Endodermal cell (in vitro differentiated cells): ENCODE data around the gene LGI4. TPM values are rescaled to one million over a fixed set of nuclear protein-coding genes. Genes with fewer than 3 reads are reported as not detected.
A peak's percentile ranks its signal among the peaks of the same experiment; 100 is the strongest.

Experiments
- DNase-seq: peaks from one replicate; pipeline ENCODE4 v3.0.0-alpha.2; 2017
- H3K27ac ChIP-seq: 2 replicates; pipeline ENCODE4 v1.5.1; 2013; ENCODE audit warnings: mild to moderate bottlenecking, low read depth, low read length, moderate library complexity
- H3K27me3 ChIP-seq: 2 replicates; pipeline ENCODE4 v1.6.1; 2013; ENCODE audit warnings: mild to moderate bottlenecking, low read length, moderate library complexity; ENCODE audit not compliant: insufficient read depth, control insufficient read depth, poor library complexity, severe bottlenecking
- H3K36me3 ChIP-seq: 2 replicates; pipeline ENCODE4 v1.7.0; 2013; ENCODE audit warnings: mild to moderate bottlenecking, low read length, moderate library complexity; ENCODE audit not compliant: control insufficient read depth, insufficient read depth
- H3K4me1 ChIP-seq: one replicate; pipeline ENCODE4 v1.7.0; 2013; ENCODE audit warnings: low read length; ENCODE audit not compliant: control insufficient read depth, insufficient read depth
- H3K4me3 ChIP-seq: 2 replicates; pipeline ENCODE4 v1.5.1; 2013; ENCODE audit warnings: mild to moderate bottlenecking, low read length, moderate library complexity
- H3K9ac ChIP-seq: 2 replicates; pipeline ENCODE4 v1.6.1; 2013; ENCODE audit warnings: mild to moderate bottlenecking, low read length, moderate library complexity; ENCODE audit not compliant: poor library complexity, severe bottlenecking; ENCODE audit errors: extremely low read depth
- H3K9me3 ChIP-seq: 2 replicates; pipeline ENCODE4 v1.6.1; 2013; ENCODE audit warnings: mild to moderate bottlenecking, low read length, moderate library complexity; ENCODE audit not compliant: control insufficient read depth
- H3K27ac Mint-ChIP-seq: 2 replicates; pipeline ENCODE4 v1.8.0; 2020; ENCODE audit warnings: mixed read lengths
- H3K27me3 Mint-ChIP-seq: 2 replicates; pipeline ENCODE4 v1.8.0; 2021; ENCODE audit warnings: mild to moderate bottlenecking, mixed read lengths; ENCODE audit not compliant: insufficient read depth
- H3K36me3 Mint-ChIP-seq: 2 replicates; pipeline ENCODE4 v1.8.0; 2020; ENCODE audit warnings: low read depth, mixed read lengths
- H3K4me1 Mint-ChIP-seq: 2 replicates; pipeline ENCODE4 v1.8.0; 2020; ENCODE audit warnings: mixed read lengths
- H3K4me3 Mint-ChIP-seq: 2 replicates; pipeline ENCODE4 v1.8.0; 2020; ENCODE audit warnings: mild to moderate bottlenecking, moderate library complexity, mixed read lengths
- H3K9me3 Mint-ChIP-seq: 2 replicates; pipeline ENCODE4 v1.8.0; 2020; ENCODE audit warnings: mild to moderate bottlenecking, mixed read lengths
- CTCF ChIP-seq: fragments of 200-600 bp; sonication (generic); conservative IDR thresholded peaks from 2 replicates; pipeline ENCODE4 v1.5.0; 2021; ENCODE audit warnings: antibody characterized with exemption, mild to moderate bottlenecking
- WGBS, 2 experiments: methylation state at CpG; one replicate each; pipeline versions ENCODE4 v1.1.5 to v1.1.7; 2013; ENCODE audit warnings: missing lambda C conversion rate in 2 of 2, mixed read lengths in 1 of 2; ENCODE audit not compliant: insufficient coverage in 1 of 2, insufficient read length in 1 of 2; 5-methylcytosine and 5-hydroxymethylcytosine counted together
- total RNA-seq, 2 donors: library from RNA; stranded (reverse); fragmentation: NEBNext Ultra II Directional in 1 of 2; extraction: Animal tissue kit (Norgen Biotek cat#: 25700) in 1 of 2; gene quantifications; 2 replicates in 1 of 2; 3 replicates in 1 of 2; pipeline ENCODE4 v1.2.1, GENCODE V29; 2021

Gene LGI4
- total RNA-seq, 2 donors from 2014 or later: 0.27 to 0.37 TPM

- Mint-ChIP-seq H3K4me3 (no peak overlapping the region), H3K27ac (no peak overlapping the region), H3K27me3 (peaks cover 33% of the 10 kb centered on the region), H3K4me1 (peaks cover 6% of the 10 kb centered on the region), H3K9me3 (no peaks in the 10 kb centered on the region), H3K36me3 (no peaks in the 10 kb centered on the region)
- H3K36me3 ChIP-seq: no peaks in the 10 kb centered on the region
- no peak overlapping the region for H3K9ac ChIP-seq
- H3K27me3 ChIP-seq: peaks cover 37% of the 10 kb centered on the region
- no peak overlapping the region for H3K4me3 ChIP-seq
- no peak for TF ChIP-seq CTCF
- H3K27ac ChIP-seq: no peak overlapping the region
- H3K9me3 ChIP-seq: no peaks in the 10 kb centered on the region
- WGBS, 2 experiments: 86 to 91% methylated on average over 6 to 7 of the region's 7 CpGs
- no peaks in the 10 kb centered on the region for H3K4me1 ChIP-seq
- no peak for DNase-seq
Measured at GRCh38 chr19:35146746-35147459, 12.0 kb upstream of the LGI4 start.

GRCh38 chr19:35144600-35145436 lies 10.0 kb upstream of the LGI4 start:
- DNase-seq: peak; percentile 85
- TF ChIP-seq CTCF: no peak
- Histone ChIP-seq H3K27me3 (peaks cover 53% of the 10 kb centered on the region), H3K9me3 (no peaks in the 10 kb centered on the region), H3K27ac (no peak overlapping the region), H3K9ac (no peak overlapping the region), H3K4me3 (no peak overlapping the region), H3K36me3 (no peaks in the 10 kb centered on the region), H3K4me1 (no peaks in the 10 kb centered on the region)
- peaks cover 10% of the 10 kb centered on the region for H3K4me1 Mint-ChIP-seq
- no peak overlapping the region for H3K27ac Mint-ChIP-seq
- 30 to 38% methylated on average over 5 to 13 of the region's 15 CpGs for WGBS, 2 experiments
- H3K27me3 Mint-ChIP-seq: peaks cover 42% of the 10 kb centered on the region
- H3K4me3 Mint-ChIP-seq: no peak overlapping the region
- no peaks in the 10 kb centered on the region for H3K36me3 Mint-ChIP-seq
- no peaks in the 10 kb centered on the region for H3K9me3 Mint-ChIP-seq

- Histone ChIP-seq H3K4me1 (no peaks in the 10 kb centered on the region), H3K9me3 (no peaks in the 10 kb centered on the region), H3K4me3 (no peak overlapping the region), H3K36me3 (no peaks in the 10 kb centered on the region), H3K27ac (no peak overlapping the region), H3K27me3 (peaks cover 53% of the 10 kb centered on the region), H3K9ac (no peak overlapping the region)
- WGBS, 2 experiments: 31% methylated on average over 4 of the region's 6 CpGs; no CpG with 5 or more reads in 1 of the 2 experiments
- H3K4me3 Mint-ChIP-seq: no peak overlapping the region
- DNase-seq: no peak
- no peaks in the 10 kb centered on the region for H3K36me3 Mint-ChIP-seq
- H3K27ac Mint-ChIP-seq: no peak overlapping the region
- peaks cover 42% of the 10 kb centered on the region for H3K27me3 Mint-ChIP-seq
- no peak for TF ChIP-seq CTCF
- H3K9me3 Mint-ChIP-seq: no peaks in the 10 kb centered on the region
- H3K4me1 Mint-ChIP-seq: peaks cover 10% of the 10 kb centered on the region
Measured at GRCh38 chr19:35144259-35144599, 9.4 kb upstream of the LGI4 start.
